ENCODE measurements around the gene INAFM2. TPM values are rescaled to one million over a fixed set of nuclear protein-coding genes. Genes with fewer than 3 reads are reported as not detected.

The INAFM2 gene
- total and polyA plus RNA-seq, 10 donors, result 7.4 to 29.6 (median 18.7) TPM

GRCh38 chr15:40279437-40280141, 43.9 kb upstream of the INAFM2 start:
- intact Hi-C loops (cut with DNase I; ENCODE audit: low total_unique reads), result loop anchor here (2.0 to 5.0 kb wide), 3 partner anchors 59 to 232 kb away; no protein-coding TSS in a partner anchor
- H3K27me3 ChIP-seq (replicated peaks in 1 of 7), result peaks cover 0 to 80% (median 50%) of the 10 kb centered on the region in 7 donors

GRCh38 chr15:40280260-40281056, 43.0 kb upstream of the INAFM2 start:
- intact Hi-C loops (cut with DNase I; ENCODE audit: low total_unique reads), result no loop called here
- DNase-seq, result no peak
- no peaks in the 10 kb centered on the region for H3K36me3 ChIP-seq
- peaks cover 10 to 86% (median 45%) of the 10 kb centered on the region in 6 donors for H3K4me1 ChIP-seq
- no peak overlapping the region for H3K4me3 ChIP-seq
- 67 to 77% (median 74%) methylated on average over 30 of the region's 30 CpGs for WGBS, 5 donors
- TF ChIP-seq POLR2AphosphoS5 (IDR thresholded peaks at IDR 0.05) (no peak), CTCF (IDR thresholded peaks at IDR 0.05 in 8 of 11, conservative IDR thresholded peaks at IDR 0.05 in 3 of 11) (no peak), POLR2A (IDR thresholded peaks at IDR 0.05) (no peak)
- H3K27ac ChIP-seq, result no peak overlapping the region
- H3K9me3 ChIP-seq, result no peaks in the 10 kb centered on the region
- H3K27me3 ChIP-seq (replicated peaks in 1 of 7), result peaks cover 0 to 79% (median 50%) of the 10 kb centered on the region in 7 donors

More at GRCh38 chr15:40279437-40280141, 43.9 kb upstream of the INAFM2 start:
- H3K9me3 ChIP-seq, result no peaks in the 10 kb centered on the region
- peaks cover 10 to 89% (median 45%) of the 10 kb centered on the region in 6 donors for H3K4me1 ChIP-seq
- peak; percentile 85 to 100 (median 98) for TF ChIP-seq CTCF (IDR thresholded peaks at IDR 0.05 in 8 of 11, conservative IDR thresholded peaks at IDR 0.05 in 3 of 11)
- TF ChIP-seq POLR2A (IDR thresholded peaks at IDR 0.05), result no peak
- TF ChIP-seq POLR2AphosphoS5 (IDR thresholded peaks at IDR 0.05), result peak in 2 of 3 donors; percentile 60 to 68
- 30 to 55% (median 37%) methylated on average over 29 to 40 of the region's 40 CpGs for WGBS, 5 donors
- H3K27ac ChIP-seq, result no peak overlapping the region
- no peaks in the 10 kb centered on the region for H3K36me3 ChIP-seq
- DNase-seq, result peak; percentile 94
- H3K4me3 ChIP-seq, result no peak overlapping the region

- TF ChIP-seq POLR2AphosphoS5 (IDR thresholded peaks at IDR 0.05) (no peak), CTCF (IDR thresholded peaks at IDR 0.05 in 8 of 11, conservative IDR thresholded peaks at IDR 0.05 in 3 of 11) (no peak), POLR2A (IDR thresholded peaks at IDR 0.05) (no peak)
- Histone ChIP-seq H3K9me3 (no peaks in the 10 kb centered on the region), H3K36me3 (peaks cover 0 to 3% (median 0%) of the 10 kb centered on the region in 6 donors), H3K4me1 (peaks cover 10 to 86% (median 45%) of the 10 kb centered on the region in 6 donors), H3K27me3 (replicated peaks in 1 of 7) (peaks cover 0 to 72% (median 50%) of the 10 kb centered on the region in 7 donors), H3K27ac (no peak overlapping the region), H3K4me3 (peak overlapping the region in 6 of 8 donors; percentile 47 to 79 (median 62))
- intact Hi-C loops (cut with DNase I; ENCODE audit: low total_unique reads), result no loop called here
- DNase-seq, result no peak
- WGBS, 5 donors, result 64 to 82% (median 70%) methylated on average over 27 to 43 of the region's 43 CpGs
These were observed 42.3 kb upstream of the INAFM2 start for GRCh38 chr15:40281057-40281800.
